ENCODE data around the gene TRMT2A.
"Not testable (repeated sequence)": the region's sequence is repeated elsewhere in the genome, so short reads cannot be mapped to it uniquely, and the experiment has no call there.

GRCh38 chr22:20067384-20067682, 49.7 kb downstream of the TRMT2A start:
- not testable (repeated sequence) for TF ChIP-seq POLR2A, CTCF (IDR thresholded peaks at IDR 0.05)
